NCI-H2196 (cell line): ENCODE measurements around the gene LMAN1.

Experiments used
- DNase-seq: peaks from one replicate; lab custom pipeline; 2025; ENCODE audit not compliant: unreplicated experiment; lab: John Stamatoyannopoulos, UW

LMAN1 gene

GRCh38 chr18:59358712-59359575 lies at the start of gene LMAN1:
Gene LMAN1 (minus strand): TSS chr18:59359265. CDS start chr18:59359244, 21 bp downstream.
- DNase-seq, result peak; percentile 96

DNA sequence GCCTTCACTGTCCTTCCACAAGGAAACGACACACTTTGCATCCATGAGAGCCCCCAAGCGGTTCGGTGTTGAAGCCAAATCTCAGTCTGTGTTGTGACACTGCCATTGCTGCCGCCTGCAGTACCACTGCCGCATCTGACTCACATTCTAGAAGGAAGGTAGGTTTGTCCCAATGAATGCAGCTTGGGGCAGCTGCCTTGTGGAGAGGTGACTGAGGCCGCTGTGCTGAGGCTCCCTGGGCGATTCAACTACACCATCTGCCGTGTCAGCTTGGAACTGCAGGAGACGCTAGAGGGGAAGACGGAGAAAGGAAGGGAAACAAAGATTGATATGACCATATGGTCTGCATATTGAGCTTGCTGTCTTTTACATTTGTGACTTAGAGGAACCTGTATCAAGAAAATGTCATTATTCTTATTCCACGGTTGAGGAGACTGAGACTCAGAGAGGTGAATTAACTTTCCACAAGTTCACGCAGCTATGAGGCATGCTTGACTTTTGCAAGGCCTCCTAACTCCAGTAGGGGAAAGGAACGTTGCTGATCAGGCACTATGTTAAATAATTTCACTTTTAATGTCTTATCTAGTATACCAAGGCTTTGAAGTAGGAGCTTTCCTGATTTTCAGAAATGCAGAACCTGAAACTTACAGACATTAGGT lies 43.5 kb upstream of the LMAN1 start:
- peak; percentile 94 for DNase-seq

GRCh38 chr18:59400407-59400806 lies 41.3 kb upstream of the LMAN1 start:
- DNase-seq, result no peak

- no peak for DNase-seq
Measured at GRCh38 chr18:59395226-59396175, 36.4 kb upstream of the LMAN1 start.

- DNase-seq, result no peak
Measured at GRCh38 chr18:59393381-59393780, 34.3 kb upstream of the LMAN1 start.

DNA sequence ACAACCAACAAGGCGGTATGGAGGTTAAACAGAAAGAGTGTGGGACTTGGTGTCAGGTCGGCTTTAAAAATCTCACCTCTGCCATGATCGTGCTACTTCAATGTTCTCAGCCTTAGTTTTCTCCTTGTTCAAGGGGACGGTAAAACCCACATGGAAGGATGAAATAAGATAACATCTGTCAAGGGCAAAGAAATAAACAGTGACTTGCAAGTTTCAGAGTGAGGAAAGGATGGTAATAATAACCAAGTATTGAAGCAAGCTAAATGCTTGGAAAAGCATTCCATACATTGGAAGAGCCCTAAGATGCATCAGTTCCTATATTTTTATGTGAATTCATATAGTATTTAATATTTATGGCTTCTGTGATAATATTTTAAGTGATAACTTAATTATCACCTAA lies 29.8 kb upstream of the LMAN1 start:
- no peak for DNase-seq

DNA sequence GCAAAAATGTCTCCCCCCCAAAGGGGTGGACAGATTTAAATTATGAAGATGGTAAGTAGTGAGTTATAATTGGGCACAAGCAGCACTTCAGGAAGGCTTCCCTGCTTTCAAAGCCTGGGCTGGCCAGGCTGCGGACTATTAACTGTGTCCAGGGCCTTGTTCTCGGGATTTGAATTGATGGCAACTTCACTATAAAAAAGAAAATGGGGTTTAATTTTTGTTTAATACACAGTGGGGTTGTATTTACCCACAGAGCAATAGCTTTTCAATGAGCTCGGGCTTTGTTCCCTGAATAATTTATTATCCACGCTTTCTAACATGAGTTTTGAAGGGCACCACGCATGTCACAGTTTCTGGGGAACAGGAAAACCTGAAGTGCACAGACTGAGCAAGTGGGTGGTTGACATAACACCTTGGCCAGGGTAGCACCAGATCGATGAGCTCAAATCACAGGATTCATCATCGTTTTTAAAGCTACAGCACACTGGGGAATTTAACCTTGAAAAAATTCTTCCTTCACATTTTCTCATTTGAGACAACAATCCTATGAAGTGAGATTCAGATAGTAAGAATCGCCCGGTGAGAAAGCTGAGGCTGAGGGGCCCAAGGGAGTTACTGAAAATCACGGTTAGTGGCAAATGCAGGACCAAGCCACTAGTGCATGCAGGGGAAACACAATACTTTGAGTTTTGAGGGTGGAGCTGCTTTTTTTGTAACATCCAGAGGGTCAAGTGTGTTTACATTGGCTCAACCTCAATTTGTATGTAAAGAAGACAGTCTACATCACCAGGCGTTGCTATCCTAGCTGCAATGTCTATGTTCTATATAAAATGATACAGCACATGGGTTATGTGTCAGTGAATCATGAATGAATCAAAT lies 28.9 kb upstream of the LMAN1 start:
- no peak for DNase-seq

GRCh38 chr18:59386909-59387686 lies 28.0 kb upstream of the LMAN1 start:
- no peak for DNase-seq

- no peak for DNase-seq
Measured at GRCh38 chr18:59385191-59385590, 26.1 kb upstream of the LMAN1 start.

DNA sequence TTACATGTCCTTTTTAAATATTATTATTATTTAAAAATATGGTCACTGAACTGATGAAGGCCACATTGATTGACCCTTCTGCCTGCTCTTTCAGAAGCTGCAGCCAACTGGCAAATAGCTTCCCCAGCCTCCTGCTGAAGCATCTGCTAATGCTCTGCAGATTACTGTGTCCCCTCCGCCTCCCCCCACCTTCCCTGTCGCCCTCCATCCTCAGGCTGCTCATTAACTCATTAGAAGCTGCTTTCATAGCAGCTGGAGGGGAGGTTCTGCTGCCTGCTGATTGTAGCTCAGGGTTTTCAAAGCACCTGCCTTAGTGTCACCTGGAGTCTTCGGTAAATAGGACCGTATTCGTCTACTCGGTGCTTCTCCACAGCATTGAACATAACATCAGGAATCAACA lies 24.8 kb upstream of the LMAN1 start:
- no peak for DNase-seq

DNA sequence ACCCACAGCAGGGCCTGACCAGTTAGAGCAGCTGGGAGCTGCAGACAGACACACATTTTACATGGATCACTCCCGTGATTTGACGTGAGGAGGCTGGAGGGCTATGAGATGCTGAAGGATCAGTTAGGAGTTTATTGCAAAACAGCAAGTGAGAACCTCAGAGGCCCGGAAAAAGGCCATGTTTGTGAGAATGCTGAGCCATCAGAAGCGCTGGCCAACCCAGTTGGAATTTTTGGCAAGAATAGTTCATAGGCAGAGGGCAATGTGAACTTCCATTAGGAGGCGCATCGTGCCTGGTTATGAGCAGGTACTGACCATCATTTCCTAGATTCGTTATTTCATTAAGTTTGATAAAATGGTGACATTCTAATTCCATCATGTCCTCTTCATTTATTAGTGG lies 23.3 kb upstream of the LMAN1 start:
- DNase-seq, result no peak

- no peak for DNase-seq
Measured at GRCh38 chr18:59381949-59382348, 22.9 kb upstream of the LMAN1 start.

- DNase-seq, result no peak
Measured at GRCh38 chr18:59380706-59381105, 21.6 kb upstream of the LMAN1 start.

- DNase-seq, result no peak
Measured at GRCh38 chr18:59379772-59380522, 20.9 kb upstream of the LMAN1 start.

- DNase-seq, result no peak
Measured at GRCh38 chr18:59377613-59378337, 18.7 kb upstream of the LMAN1 start.

DNA sequence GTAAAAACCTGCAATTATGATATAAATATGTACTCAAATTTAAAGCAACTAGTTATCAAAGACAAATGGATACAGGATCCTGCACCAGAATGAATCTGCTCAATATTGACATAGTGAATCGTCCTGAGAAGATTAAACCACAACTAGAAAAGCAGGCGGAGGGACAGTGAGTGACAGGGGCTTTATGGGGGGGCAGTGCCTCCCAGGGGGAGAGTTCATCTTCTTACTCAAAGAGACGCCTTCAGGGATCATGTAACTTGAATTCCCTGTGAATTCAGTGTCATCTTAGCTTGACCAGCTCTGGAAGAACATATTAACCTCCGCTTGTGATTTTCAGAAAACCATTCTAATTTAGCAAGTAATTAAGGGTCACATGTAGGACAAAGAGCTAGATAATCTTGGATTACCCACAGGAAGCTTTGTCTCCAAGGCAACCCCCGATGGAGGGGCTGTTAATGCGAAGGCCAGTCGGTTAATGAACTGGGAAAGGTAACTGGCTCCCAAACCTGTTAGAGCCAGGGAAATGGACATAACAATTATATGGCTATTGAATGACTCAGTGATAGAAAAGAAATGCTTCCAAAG lies 17.4 kb upstream of the LMAN1 start:
- no peak for DNase-seq

GRCh38 chr18:59374128-59374527 lies 15.1 kb upstream of the LMAN1 start:
- no peak for DNase-seq

- no peak for DNase-seq
Measured at GRCh38 chr18:59372975-59373374, 13.9 kb upstream of the LMAN1 start.
